ENCODE data around the gene PTPRO. TPM values are rescaled to one million over a fixed set of nuclear protein-coding genes. Genes with fewer than 3 reads are reported as not detected.

The PTPRO gene
- total and polyA plus RNA-seq, 5 donors from 2014 or later: 0.88 to 2.9 (median 1.6) TPM

DNA sequence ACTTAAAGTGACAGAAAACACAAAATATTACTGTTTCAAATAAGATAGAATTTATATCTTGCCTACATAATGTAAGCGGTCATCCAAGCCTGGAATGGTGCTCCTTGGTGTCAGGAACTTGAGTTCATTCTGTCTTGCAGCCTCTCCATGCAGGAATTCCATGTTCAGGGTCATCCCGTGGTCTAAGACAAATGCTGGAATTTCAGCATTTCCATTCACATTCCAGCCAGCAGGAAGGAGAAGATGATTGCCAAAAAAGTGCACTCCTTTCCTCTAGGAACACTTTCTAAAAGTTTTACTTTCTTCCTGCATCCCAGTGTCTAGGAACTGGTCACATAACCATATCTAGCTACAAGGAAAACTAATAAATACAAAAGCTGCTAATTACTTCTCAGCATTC is 106.3 kb downstream of the PTPRO start:
- H3K27me3 ChIP-seq (ENCODE audit: control insufficient read depth, insufficient read depth, low read length): no peaks in the 10 kb centered on the region

DNA sequence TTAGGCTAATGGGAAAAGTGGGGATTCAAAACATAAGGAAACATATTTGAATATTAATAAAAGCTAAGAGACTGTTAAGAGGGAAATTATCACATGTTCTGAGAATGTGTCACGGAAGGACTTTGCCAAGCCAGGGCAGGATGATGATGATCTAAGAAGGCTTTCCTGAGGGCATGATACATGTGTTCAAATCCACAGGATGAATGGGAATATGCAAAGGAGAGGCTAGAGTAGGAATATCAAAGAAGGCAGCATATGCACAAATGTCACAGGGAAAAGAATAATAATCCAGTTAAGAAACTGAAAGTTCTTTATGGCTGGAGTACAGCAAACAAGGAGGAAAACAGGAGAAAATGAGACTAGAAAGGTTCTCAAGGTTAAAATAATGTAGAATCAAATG is 107.0 kb downstream of the PTPRO start:
- Mint-ChIP-seq H3K36me3 (no peaks in the 10 kb centered on the region), H3K4me1 (no peaks in the 10 kb centered on the region), H3K27ac (no peak overlapping the region), H3K27me3 (peaks cover 8% of the 10 kb centered on the region), H3K4me3 (no peak overlapping the region), H3K9me3 (peaks cover 0 to 8% (median 0%) of the 10 kb centered on the region in 7 donors)
- Histone ChIP-seq H3K27me3 (ENCODE audit: control insufficient read depth, insufficient read depth, low read length) (no peaks in the 10 kb centered on the region), H3K36me3 (ENCODE audit: control insufficient read depth, insufficient read depth, low read length) (no peaks in the 10 kb centered on the region), H3K4me3 (ENCODE audit: low read depth, low read length) (no peak overlapping the region), H3K27ac (ENCODE audit: insufficient read depth, low read length, poor library complexity, severe bottlenecking) (no peak overlapping the region), H3K4me1 (ENCODE audit: control insufficient read depth, insufficient read depth, low read length, poor library complexity, severe bottlenecking) (no peaks in the 10 kb centered on the region), H3K9me3 (ENCODE audit: control insufficient read depth in 2 of 2, low read length in 2 of 2) (no peaks in the 10 kb centered on the region)
- ATAC-seq (ENCODE audit: low read depth in 2 of 2) (no peak), DNase-seq (no peak)

More for the DNA sequence above, 106.3 kb downstream of the PTPRO start:
- no peaks in the 10 kb centered on the region for H3K4me1 ChIP-seq (ENCODE audit: control insufficient read depth, insufficient read depth, low read length, poor library complexity, severe bottlenecking)
- no peak overlapping the region for H3K27ac ChIP-seq (ENCODE audit: insufficient read depth, low read length, poor library complexity, severe bottlenecking)
- H3K4me3 ChIP-seq (ENCODE audit: low read depth, low read length): no peak overlapping the region
- H3K36me3 ChIP-seq (ENCODE audit: control insufficient read depth, insufficient read depth, low read length): no peaks in the 10 kb centered on the region
- Mint-ChIP-seq H3K4me3 (no peak overlapping the region), H3K27ac (no peak overlapping the region), H3K4me1 (no peaks in the 10 kb centered on the region), H3K27me3 (peaks cover 8% of the 10 kb centered on the region), H3K36me3 (no peaks in the 10 kb centered on the region), H3K9me3 (peaks cover 0 to 8% (median 0%) of the 10 kb centered on the region in 7 donors)
- no peak for DNase-seq
- no peaks in the 10 kb centered on the region for H3K9me3 ChIP-seq (ENCODE audit: control insufficient read depth in 2 of 2, low read length in 2 of 2)
- ATAC-seq (ENCODE audit: low read depth in 2 of 2): no peak

DNA sequence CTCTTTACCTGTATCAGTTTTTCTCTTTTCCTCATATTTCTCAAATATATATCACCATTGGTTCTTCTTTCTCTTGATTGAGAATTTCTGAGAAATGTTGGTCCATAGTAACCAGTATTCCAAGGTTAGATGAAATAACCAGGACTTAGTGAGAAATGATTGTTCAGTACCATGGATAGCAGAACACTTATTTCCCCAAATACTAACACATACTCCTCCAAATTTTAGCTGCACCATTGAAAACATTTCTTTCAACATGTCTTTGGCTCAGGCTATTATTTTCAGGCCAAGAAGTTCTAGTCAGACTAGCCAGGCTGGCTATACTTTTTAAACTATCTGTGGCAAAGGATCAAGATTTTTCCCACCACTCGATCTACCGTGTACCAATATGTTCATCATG is 113.3 kb downstream of the PTPRO start:
- Mint-ChIP-seq H3K9me3 (peaks cover 0 to 16% (median 3%) of the 10 kb centered on the region in 7 donors), H3K27me3 (peaks cover 4% of the 10 kb centered on the region), H3K36me3 (no peaks in the 10 kb centered on the region), H3K27ac (no peak overlapping the region), H3K4me3 (no peak overlapping the region), H3K4me1 (no peaks in the 10 kb centered on the region)
- H3K4me1 ChIP-seq (ENCODE audit: control insufficient read depth, insufficient read depth, low read length, poor library complexity, severe bottlenecking): no peaks in the 10 kb centered on the region
- H3K4me3 ChIP-seq (ENCODE audit: low read depth, low read length): no peak overlapping the region
- H3K9me3 ChIP-seq (ENCODE audit: control insufficient read depth in 2 of 2, low read length in 2 of 2): peaks cover 0 to 9% of the 10 kb centered on the region in 2 experiments
- H3K27me3 ChIP-seq (ENCODE audit: control insufficient read depth, insufficient read depth, low read length): no peaks in the 10 kb centered on the region
- DNase-seq (no peak), ATAC-seq (ENCODE audit: low read depth in 2 of 2) (no peak)
- no peaks in the 10 kb centered on the region for H3K36me3 ChIP-seq (ENCODE audit: control insufficient read depth, insufficient read depth, low read length)
- H3K27ac ChIP-seq (ENCODE audit: insufficient read depth, low read length, poor library complexity, severe bottlenecking): no peak overlapping the region

DNA sequence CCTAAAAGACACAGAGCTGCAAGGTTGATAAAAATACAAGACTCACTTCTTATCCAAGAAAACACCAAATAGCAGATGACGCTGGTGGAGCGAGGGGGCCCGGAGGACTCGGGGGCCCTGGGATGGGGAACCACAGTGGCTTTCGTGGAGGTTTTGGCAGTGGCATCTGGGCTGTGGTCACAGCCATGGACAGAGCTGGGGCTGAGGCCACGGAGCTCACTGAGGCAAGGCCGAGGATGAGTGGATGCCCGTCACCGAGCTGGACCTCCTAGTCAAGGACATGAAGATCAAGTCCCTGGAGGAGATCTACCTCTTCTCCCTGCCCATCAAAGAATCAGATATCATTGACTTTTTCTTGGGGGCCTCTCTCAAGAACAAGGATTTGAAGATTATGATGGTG is 117.2 kb downstream of the PTPRO start:
- peaks cover 4% of the 10 kb centered on the region for H3K27me3 Mint-ChIP-seq
- H3K36me3 ChIP-seq (ENCODE audit: control insufficient read depth, insufficient read depth, low read length): no peaks in the 10 kb centered on the region
- no peak overlapping the region for H3K27ac ChIP-seq (ENCODE audit: insufficient read depth, low read length, poor library complexity, severe bottlenecking)
- no peak overlapping the region for H3K27ac Mint-ChIP-seq
- H3K4me3 ChIP-seq (ENCODE audit: low read depth, low read length): no peak overlapping the region
- peaks cover 2 to 16% (median 4%) of the 10 kb centered on the region in 7 donors for H3K9me3 Mint-ChIP-seq
- DNase-seq (no peak), ATAC-seq (ENCODE audit: low read depth in 2 of 2) (no peak)
- no peaks in the 10 kb centered on the region for H3K4me1 ChIP-seq (ENCODE audit: control insufficient read depth, insufficient read depth, low read length, poor library complexity, severe bottlenecking)
- H3K4me1 Mint-ChIP-seq: no peaks in the 10 kb centered on the region
- H3K4me3 Mint-ChIP-seq: no peak overlapping the region
- no peaks in the 10 kb centered on the region for H3K36me3 Mint-ChIP-seq
- no peaks in the 10 kb centered on the region for H3K27me3 ChIP-seq (ENCODE audit: control insufficient read depth, insufficient read depth, low read length)
- peaks cover 0 to 9% of the 10 kb centered on the region in 2 experiments for H3K9me3 ChIP-seq (ENCODE audit: control insufficient read depth in 2 of 2, low read length in 2 of 2)

DNA sequence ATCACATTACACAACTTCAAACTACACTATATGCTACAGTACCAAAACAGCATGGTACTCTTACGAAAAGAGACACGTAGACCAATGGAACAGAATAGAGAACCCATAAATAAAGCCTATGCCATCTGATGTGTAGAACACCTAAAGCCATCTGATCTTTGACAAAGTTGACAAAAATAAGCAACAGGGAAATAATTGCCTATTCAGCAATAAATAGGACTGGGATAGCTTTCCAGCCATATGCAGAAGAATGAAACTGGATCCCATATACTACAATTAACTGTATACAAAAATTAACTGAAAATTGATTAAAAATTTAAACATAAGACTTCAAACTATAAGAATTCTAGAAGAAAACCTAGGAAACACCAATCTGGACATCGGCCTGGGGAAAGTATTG is 120.7 kb downstream of the PTPRO start:
- H3K4me1 Mint-ChIP-seq: no peaks in the 10 kb centered on the region

DNA sequence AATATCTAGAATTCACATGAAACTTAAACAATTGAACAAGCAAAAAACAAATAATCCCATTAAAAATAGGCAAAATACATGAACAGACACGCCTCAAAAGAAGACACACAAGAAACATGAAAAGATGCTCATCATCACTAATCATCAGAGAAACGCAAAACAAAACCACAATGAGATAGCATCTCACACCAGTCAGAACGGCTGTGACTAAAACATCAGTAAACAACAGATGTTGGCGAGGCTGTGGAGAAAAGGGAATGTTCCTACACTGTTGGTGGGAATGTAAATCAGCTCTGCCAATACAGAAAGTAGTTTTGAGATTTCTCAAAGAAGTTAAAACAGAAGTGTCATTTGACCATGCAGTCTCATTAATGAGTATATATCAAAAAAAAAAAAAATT is 121.3 kb downstream of the PTPRO start:
- Mint-ChIP-seq H3K27me3 (peaks cover 4% of the 10 kb centered on the region), H3K36me3 (no peaks in the 10 kb centered on the region), H3K9me3 (peaks cover 0 to 7% (median 4%) of the 10 kb centered on the region in 7 donors), H3K4me1 (no peaks in the 10 kb centered on the region), H3K27ac (no peak overlapping the region), H3K4me3 (no peak overlapping the region)
- no peaks in the 10 kb centered on the region for H3K9me3 ChIP-seq (ENCODE audit: control insufficient read depth in 2 of 2, low read length in 2 of 2)
- H3K4me3 ChIP-seq (ENCODE audit: low read depth, low read length): no peak overlapping the region
- no peaks in the 10 kb centered on the region for H3K4me1 ChIP-seq (ENCODE audit: control insufficient read depth, insufficient read depth, low read length, poor library complexity, severe bottlenecking)
- no peak for DNase-seq
- no peaks in the 10 kb centered on the region for H3K36me3 ChIP-seq (ENCODE audit: control insufficient read depth, insufficient read depth, low read length)
- no peak overlapping the region for H3K27ac ChIP-seq (ENCODE audit: insufficient read depth, low read length, poor library complexity, severe bottlenecking)
- no peaks in the 10 kb centered on the region for H3K27me3 ChIP-seq (ENCODE audit: control insufficient read depth, insufficient read depth, low read length)
- ATAC-seq (ENCODE audit: low read depth in 2 of 2): no peak

More for the DNA sequence above, 120.7 kb downstream of the PTPRO start:
- no peak overlapping the region for H3K4me3 Mint-ChIP-seq
- H3K36me3 Mint-ChIP-seq: no peaks in the 10 kb centered on the region
- Histone ChIP-seq H3K36me3 (ENCODE audit: control insufficient read depth, insufficient read depth, low read length) (no peaks in the 10 kb centered on the region), H3K27ac (ENCODE audit: insufficient read depth, low read length, poor library complexity, severe bottlenecking) (no peak overlapping the region), H3K4me1 (ENCODE audit: control insufficient read depth, insufficient read depth, low read length, poor library complexity, severe bottlenecking) (no peaks in the 10 kb centered on the region), H3K9me3 (ENCODE audit: control insufficient read depth in 2 of 2, low read length in 2 of 2) (peaks cover 0 to under 1% of the 10 kb centered on the region in 2 experiments), H3K27me3 (ENCODE audit: control insufficient read depth, insufficient read depth, low read length) (no peaks in the 10 kb centered on the region), H3K4me3 (ENCODE audit: low read depth, low read length) (no peak overlapping the region)
- no peak for ATAC-seq (ENCODE audit: low read depth in 2 of 2)
- peaks cover 4% of the 10 kb centered on the region for H3K27me3 Mint-ChIP-seq
- DNase-seq: no peak
- H3K9me3 Mint-ChIP-seq: peaks cover 0 to 13% (median 4%) of the 10 kb centered on the region in 7 donors
- no peak overlapping the region for H3K27ac Mint-ChIP-seq

DNA sequence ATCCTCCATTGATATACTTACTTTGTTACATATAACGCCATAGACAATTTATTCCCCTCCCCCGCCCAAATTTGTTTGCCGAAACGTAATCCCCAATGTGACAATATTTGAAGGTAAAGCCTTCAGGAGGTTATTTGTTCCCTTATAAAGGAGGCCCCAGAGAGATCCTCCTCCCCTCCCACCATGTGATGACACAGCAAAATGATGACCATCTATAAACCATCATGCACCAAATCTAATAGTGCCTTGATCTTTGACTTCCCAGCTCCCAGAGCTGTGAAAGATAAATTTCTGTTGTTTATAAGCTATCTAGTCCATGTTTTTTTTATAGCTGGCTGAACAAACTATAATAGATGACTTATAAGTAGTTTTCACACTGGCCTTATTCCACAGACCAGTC is 122.2 kb downstream of the PTPRO start:
- no peaks in the 10 kb centered on the region for H3K4me1 ChIP-seq (ENCODE audit: control insufficient read depth, insufficient read depth, low read length, poor library complexity, severe bottlenecking)
- no peaks in the 10 kb centered on the region for H3K4me1 Mint-ChIP-seq
- no peak overlapping the region for H3K27ac ChIP-seq (ENCODE audit: insufficient read depth, low read length, poor library complexity, severe bottlenecking)
- no peak overlapping the region for H3K27ac Mint-ChIP-seq
- H3K4me3 ChIP-seq (ENCODE audit: low read depth, low read length): no peak overlapping the region
- no peaks in the 10 kb centered on the region for H3K36me3 Mint-ChIP-seq
- no peaks in the 10 kb centered on the region for H3K9me3 ChIP-seq (ENCODE audit: control insufficient read depth in 2 of 2, low read length in 2 of 2)
- DNase-seq: no peak
- no peaks in the 10 kb centered on the region for H3K36me3 ChIP-seq (ENCODE audit: control insufficient read depth, insufficient read depth, low read length)
- no peak overlapping the region for H3K4me3 Mint-ChIP-seq
- H3K27me3 ChIP-seq (ENCODE audit: control insufficient read depth, insufficient read depth, low read length): no peaks in the 10 kb centered on the region
- no peak for ATAC-seq (ENCODE audit: low read depth in 2 of 2)
- peaks cover 4% of the 10 kb centered on the region for H3K27me3 Mint-ChIP-seq
- peaks cover 0 to 6% (median 2%) of the 10 kb centered on the region in 7 donors for H3K9me3 Mint-ChIP-seq

DNA sequence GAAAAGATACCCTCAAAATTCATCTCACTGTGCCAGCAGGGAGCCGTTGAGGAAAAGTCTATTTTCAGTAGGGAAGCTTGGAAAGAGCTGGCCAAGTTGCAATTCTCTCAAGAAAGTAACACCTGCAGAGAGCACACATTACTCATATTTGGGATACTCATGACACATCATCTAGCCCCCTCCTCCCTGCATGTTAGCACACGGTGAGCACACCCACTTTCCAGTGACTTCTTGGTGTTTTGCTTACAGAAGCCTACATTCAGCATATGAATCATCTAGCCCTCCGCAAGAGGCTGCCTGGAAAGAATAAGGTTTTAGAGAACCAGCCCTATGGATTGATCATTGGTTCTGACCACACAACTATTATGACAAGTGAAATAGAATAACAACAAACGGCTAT is 124.5 kb downstream of the PTPRO start:
- Histone ChIP-seq H3K9me3 (ENCODE audit: control insufficient read depth in 2 of 2, low read length in 2 of 2) (no peaks in the 10 kb centered on the region), H3K4me1 (ENCODE audit: control insufficient read depth, insufficient read depth, low read length, poor library complexity, severe bottlenecking) (no peaks in the 10 kb centered on the region), H3K27ac (ENCODE audit: insufficient read depth, low read length, poor library complexity, severe bottlenecking) (no peak overlapping the region), H3K27me3 (ENCODE audit: control insufficient read depth, insufficient read depth, low read length) (no peaks in the 10 kb centered on the region), H3K4me3 (ENCODE audit: low read depth, low read length) (no peak overlapping the region), H3K36me3 (ENCODE audit: control insufficient read depth, insufficient read depth, low read length) (no peaks in the 10 kb centered on the region)
- Mint-ChIP-seq H3K4me3 (no peak overlapping the region), H3K9me3 (peaks cover 0 to 8% (median 3%) of the 10 kb centered on the region in 7 donors), H3K27me3 (no peaks in the 10 kb centered on the region), H3K4me1 (no peaks in the 10 kb centered on the region), H3K27ac (no peak overlapping the region), H3K36me3 (no peaks in the 10 kb centered on the region)
- ATAC-seq (ENCODE audit: low read depth in 2 of 2) (no peak), DNase-seq (no peak)

All from CD4-positive, CD25-positive, alpha-beta regulatory T cell (primary cell).